NCI-H446 treated with DMSO at 0.1 percent for 48 hours (cell line): ENCODE results near the gene TENT4A.
"Not testable (repeated sequence)": the region's sequence is repeated elsewhere in the genome, so short reads cannot be mapped to it uniquely, and the experiment has no call there.

Source experiments
- DNase-seq: peaks from one replicate; lab custom pipeline; 2025; lab: John Stamatoyannopoulos, UW

The TENT4A gene

GRCh38 chr5:6713274-6714225, at the start of gene TENT4A:
Gene TENT4A (plus strand): TSS chr5:6713432. CDS start chr5:6713984, 552 bp downstream.
- no peak for DNase-seq

DNA sequence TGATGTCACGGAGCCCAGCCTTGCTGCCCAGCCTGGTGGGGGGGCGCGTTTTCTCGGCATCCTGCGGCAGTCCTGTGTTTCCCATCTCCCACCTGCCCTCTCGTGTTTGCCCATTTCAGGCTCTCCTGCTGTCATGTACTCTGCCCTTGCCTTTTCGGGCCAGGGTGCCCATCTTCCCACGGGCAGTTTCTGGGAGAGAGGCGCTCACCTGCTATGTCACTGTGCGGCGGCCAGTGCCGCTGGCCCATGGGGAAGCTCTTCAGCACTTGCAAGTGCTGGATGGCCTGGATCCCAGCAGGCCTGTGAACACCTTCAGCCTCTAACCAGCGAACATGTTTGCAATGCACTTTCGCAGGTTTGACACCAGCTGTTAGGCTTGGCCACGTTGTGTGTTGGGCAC, 46.5 kb upstream of the TENT4A start:
- no peak for DNase-seq

- no peak for DNase-seq
Measured at GRCh38 chr5:6667648-6668047, 45.6 kb upstream of the TENT4A start.

DNA sequence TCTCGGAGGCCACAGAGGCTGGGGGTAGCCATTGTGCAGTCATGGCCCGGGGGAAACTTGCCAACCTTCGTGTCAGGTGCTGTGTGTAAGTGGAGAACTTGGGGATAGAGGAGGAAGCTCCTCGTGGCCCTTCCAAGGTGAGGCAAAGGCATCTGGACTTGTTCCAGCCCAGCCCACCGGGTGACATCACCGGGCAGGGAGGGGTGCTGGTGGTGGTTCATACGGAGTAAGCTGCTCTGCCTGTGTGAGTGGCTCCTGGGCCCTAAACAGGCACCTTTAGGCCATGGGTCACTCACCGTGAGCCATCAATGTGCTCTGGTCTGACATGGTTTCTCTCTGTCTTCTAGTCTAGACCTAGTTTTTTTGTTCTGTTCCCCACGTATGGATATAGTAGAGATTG, 44.5 kb upstream of the TENT4A start:
- DNase-seq = not testable (repeated sequence)

DNA sequence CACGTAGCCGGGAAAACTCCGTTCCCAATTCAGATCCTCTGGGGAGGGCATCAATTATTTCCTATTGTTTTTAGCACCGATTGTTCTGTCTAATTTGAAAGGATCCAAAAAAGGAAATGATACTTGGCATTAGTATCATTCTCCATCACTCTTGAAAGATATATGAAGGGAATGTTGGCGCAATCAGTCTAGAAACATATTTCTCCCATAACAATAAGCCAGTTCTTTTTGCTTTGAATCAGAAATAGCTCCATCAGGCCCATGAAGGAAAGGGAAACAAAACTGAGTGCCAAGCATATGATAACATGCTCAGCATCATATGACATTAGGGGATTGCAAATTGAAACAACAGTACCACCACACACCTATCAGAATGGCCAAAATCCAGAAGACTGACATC, 40.2 kb upstream of the TENT4A start:
- DNase-seq = no peak

- DNase-seq = no peak
Measured at GRCh38 chr5:6673963-6674362, 39.3 kb upstream of the TENT4A start.

- no peak for DNase-seq
Measured at GRCh38 chr5:6674421-6674820, 38.8 kb upstream of the TENT4A start.

GRCh38 chr5:6674886-6675285, 38.3 kb upstream of the TENT4A start:
- DNase-seq = no peak

- DNase-seq = no peak
Measured at GRCh38 chr5:6675784-6676491, 37.3 kb upstream of the TENT4A start.

DNA sequence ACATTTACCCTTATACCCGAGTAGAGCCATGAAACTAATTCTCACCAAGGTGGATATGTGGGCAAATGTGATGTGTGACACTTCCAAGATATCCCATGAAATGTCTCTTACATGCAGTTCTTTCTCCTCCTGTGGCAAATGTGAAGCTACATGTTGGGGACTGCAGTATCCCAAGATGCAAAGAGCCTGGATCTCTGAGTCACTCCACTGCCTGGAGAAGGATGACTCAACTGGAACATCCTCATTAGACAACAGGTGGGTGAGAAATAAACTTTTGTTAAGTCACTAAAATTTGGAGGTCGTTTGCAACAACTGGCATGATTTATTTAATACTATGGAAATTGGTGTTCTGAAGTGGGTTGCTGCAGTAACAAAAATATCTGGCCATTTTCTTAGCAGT, 36.5 kb upstream of the TENT4A start:
- DNase-seq = no peak

DNA sequence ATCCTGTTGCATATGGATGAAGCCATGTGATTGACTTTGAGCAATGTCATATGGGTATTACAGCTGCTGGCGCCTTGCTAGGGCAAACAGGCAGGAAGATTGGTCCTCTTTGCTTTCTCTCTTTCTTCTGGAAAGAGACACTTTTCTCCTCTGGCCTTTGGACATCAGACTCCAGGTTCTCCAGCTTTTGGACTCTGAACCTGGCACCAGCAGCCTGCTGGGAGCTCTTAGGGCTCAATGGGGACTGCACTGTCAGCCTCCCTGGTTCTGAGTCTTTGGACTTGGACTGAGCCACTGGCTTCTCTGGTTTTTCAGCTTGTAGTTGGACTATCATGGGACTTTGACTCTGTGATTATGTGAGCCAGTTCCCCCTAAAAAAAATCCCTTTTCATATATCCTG, 34.8 kb upstream of the TENT4A start:
- DNase-seq = no peak

DNA sequence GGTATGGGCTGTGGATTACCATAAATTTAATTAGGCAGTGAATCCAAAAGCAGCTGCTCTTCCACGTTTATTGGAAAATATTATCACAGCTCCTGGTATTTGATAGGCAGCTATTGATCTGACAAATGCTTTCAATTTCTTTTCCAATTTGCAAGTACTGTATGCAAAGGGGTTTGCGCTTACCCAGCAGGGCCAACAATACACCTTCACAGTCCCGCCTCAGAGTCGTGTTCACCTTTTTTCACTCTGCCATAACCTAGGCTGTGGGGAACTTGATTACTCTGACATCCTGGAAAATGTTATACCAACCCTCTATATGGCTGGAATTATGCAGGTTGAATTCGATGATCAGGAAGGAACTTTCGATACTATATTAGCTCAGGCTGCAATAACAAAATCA, 32.3 kb upstream of the TENT4A start:
- no peak for DNase-seq

GRCh38 chr5:6681682-6682081, 31.6 kb upstream of the TENT4A start:
- DNase-seq = no peak

GRCh38 chr5:6682239-6682638, 31.0 kb upstream of the TENT4A start:
- no peak for DNase-seq

DNA sequence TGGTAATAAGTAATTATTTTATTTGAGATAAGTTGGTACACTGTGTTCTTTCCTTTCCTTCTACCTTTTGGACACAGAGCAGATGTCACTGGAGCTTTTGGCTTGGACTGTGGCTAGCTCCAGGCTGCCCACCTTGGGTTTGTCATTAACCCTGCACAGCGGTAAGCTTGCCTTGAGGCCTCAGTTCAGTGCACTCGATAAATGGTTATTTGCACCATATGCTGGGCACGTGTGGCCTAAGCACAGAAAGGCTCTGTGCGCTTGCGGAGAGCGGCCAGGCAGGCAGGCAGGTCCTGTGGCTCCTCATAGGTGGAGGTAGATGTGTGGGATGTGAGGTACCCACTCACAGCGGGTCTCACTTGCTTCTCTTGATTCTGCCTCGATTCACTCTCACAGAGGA, 30.0 kb upstream of the TENT4A start:
- no peak for DNase-seq

DNA sequence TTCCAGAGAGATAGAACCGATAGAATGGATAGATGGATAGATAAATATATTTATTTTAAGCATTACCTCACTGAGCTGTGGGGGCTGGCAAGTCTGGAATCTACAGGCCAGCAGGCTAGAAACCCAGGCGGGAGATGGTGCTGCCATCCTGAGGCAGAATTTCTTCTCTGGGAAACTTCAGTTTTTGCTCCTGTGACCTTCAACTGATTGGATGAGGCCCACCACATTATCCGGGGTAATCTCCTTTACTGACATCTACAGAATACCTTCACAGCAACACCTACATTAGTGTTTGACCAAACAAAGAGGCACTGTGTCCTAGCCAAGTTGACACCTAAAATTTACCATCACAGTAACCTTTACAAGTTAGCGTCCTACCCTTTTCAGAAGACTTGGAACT, 29.2 kb upstream of the TENT4A start:
- DNase-seq = no peak

DNA sequence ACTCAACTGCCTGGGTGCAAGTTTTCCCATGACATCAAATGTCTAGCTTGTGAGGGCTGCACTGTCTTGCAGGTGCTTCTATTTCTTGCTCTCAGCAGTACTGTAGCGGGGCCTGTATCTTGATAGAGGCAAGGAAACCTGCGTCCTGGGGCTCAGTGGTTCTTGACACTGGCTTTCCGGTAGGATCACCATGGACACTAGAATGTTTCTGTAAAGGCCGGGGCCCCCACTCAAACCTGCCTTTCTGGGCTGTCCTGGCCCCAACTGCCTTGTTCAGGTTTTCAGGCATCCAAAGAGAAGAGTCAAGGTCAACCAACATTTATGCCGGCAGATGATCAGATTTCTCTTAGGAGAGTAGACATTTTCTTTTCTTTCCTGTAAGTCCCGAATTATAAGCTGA, 26.7 kb upstream of the TENT4A start:
- no peak for DNase-seq

GRCh38 chr5:6686915-6687409, 26.3 kb upstream of the TENT4A start:
- no peak for DNase-seq

DNA sequence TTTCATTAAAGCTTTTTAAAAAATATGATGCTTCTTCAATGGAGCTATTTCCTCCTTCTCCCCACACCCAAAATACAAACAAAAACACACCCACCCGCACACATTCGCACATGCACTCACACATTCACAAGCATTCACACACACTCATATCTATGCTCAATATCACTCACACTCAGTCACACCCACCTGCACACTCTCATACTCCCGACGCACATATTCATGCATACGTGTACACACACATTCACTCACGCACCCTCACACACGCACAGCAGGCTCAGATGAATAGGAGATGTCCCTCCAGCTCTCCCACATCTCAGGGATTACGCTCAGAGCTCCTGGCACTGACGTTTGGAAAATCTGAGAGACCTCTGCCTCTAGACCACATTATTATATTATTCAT, 25.7 kb upstream of the TENT4A start:
- no peak for DNase-seq

GRCh38 chr5:6692906-6693305, 20.3 kb upstream of the TENT4A start:
- DNase-seq = no peak

GRCh38 chr5:6698696-6699095, 14.5 kb upstream of the TENT4A start:
- no peak for DNase-seq

DNA sequence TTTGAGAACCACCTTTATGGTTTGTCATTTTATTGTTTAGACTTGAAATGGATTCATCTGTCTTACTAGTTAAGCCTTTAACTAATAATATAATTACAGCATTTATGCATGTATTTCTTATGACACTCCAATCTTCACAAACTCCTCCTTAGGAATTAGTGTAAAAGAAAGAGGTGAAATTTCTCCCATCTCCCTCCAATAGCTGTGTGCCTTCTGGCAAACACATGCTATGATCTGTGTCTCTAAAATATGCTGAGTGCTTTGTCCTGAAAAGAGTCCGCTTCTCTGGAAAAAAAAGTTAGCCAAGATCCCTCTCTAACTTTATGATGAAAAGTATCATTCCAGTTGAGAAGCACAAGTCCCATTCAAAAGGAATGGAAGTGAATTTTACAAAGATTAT, 13.9 kb upstream of the TENT4A start:
- DNase-seq = no peak

- no peak for DNase-seq
Measured at GRCh38 chr5:6700074-6700684, 13.1 kb upstream of the TENT4A start.
